ENCODE results near the gene TPD52L1. TPM values are rescaled to one million over a fixed set of nuclear protein-coding genes. Genes with fewer than 3 reads are reported as not detected.

The TPD52L1 gene
- total RNA-seq, 1 donor from 2014 or later: 67.3 TPM

DNA sequence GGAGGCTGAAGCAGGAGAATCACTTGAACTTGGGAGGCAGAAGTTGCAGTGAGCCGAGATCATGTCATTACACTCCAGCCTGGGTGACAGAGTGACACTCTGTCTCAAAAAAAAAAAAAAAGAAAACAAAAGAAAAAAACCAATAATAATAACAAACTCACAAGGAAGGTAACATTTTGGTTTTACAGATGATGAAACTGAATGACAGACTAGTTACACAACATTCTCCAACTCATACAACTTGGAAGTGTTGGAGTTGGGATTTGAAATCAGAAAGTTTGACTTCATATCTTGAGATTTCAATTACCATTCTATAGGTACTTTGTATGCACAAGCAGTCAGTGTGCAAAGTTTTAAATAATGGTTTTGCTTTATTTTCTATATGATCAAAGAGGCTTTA is 10.2 kb downstream of the TPD52L1 start:
- no peak overlapping the region for H3K4me3 ChIP-seq (ENCODE audit: low read depth, low read length)
- no peak for DNase-seq (ENCODE audit: low read depth)
- TF ChIP-seq, protein P1, sequence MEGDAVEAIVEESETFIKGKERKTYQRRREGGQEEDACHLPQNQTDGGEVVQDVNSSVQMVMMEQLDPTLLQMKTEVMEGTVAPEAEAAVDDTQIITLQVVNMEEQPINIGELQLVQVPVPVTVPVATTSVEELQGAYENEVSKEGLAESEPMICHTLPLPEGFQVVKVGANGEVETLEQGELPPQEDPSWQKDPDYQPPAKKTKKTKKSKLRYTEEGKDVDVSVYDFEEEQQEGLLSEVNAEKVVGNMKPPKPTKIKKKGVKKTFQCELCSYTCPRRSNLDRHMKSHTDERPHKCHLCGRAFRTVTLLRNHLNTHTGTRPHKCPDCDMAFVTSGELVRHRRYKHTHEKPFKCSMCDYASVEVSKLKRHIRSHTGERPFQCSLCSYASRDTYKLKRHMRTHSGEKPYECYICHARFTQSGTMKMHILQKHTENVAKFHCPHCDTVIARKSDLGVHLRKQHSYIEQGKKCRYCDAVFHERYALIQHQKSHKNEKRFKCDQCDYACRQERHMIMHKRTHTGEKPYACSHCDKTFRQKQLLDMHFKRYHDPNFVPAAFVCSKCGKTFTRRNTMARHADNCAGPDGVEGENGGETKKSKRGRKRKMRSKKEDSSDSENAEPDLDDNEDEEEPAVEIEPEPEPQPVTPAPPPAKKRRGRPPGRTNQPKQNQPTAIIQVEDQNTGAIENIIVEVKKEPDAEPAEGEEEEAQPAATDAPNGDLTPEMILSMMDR (conservative IDR thresholded peaks at IDR 0.05; ENCODE audit: low read depth, low read length): no peak

DNA sequence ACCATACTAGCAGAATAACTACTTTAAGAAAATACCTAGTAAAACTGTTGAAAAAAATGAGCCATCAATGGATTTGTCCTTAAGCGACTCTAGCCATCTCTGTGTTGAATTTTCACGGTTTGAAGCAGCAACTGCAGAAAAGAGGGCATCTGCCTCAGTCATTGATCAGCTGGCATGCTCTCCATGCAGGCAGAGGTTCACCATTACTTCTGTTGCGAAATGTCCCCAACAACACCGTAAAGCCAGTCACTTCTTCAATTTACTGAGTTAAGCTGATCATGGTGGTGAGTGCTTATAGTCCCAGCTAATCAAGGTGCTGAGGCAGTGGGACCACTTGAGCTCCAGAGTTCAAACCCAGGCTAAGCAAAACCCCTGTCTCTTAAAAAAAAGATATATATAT is 11.1 kb downstream of the TPD52L1 start:
- DNase-seq (ENCODE audit: low read depth): no peak
- no peak overlapping the region for H3K4me3 ChIP-seq (ENCODE audit: low read depth, low read length)
- TF ChIP-seq, protein P1 (conservative IDR thresholded peaks at IDR 0.05; ENCODE audit: low read depth, low read length): no peak

GRCh38 chr6:125165256-125165655 is 11.7 kb downstream of the TPD52L1 start:
- TF ChIP-seq, protein P1 (conservative IDR thresholded peaks at IDR 0.05; ENCODE audit: low read depth, low read length): no peak
- no peak for DNase-seq (ENCODE audit: low read depth)
- no peak overlapping the region for H3K4me3 ChIP-seq (ENCODE audit: low read depth, low read length)

DNA sequence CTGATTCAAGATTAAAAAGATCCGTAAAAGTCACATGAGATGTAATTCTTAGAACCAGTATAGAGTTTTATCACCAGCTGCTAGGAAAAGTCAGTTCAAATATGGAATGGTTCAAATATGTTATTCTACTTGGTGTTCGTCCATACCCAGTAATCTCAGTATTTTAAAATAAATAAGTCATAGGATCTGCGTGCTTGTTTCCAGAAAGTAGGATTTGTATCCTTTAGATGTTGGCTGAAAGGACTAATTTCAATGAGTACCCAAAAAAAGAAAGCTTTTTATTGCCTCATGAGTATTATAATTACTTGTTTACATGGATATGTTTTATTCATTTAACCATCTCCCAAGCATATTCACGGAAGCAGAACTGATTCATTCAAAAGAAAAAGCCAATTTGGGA is 12.2 kb downstream of the TPD52L1 start:
- DNase-seq (ENCODE audit: low read depth): no peak
- no peak overlapping the region for H3K4me3 ChIP-seq (ENCODE audit: low read depth, low read length)

DNA sequence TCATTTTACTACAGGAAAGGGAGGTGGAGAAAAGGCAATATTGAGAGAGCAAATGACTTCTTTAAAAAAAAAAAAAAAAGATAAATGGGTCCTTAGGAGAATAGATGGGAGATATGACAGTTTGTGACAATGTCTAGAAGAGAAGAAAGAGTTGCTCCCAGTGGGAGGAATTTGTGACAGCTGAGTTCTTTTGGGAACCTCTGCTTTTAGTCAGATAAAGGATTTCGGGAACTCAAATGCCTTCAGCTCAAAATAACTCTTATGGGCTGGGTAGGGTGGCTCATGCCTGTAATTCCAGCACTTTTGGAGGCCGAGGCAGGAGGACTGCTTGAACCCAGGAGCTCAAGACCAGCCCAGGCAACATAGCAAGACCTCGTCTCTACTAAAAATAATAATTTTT is 13.1 kb downstream of the TPD52L1 start:
- no peak overlapping the region for H3K4me3 ChIP-seq (ENCODE audit: low read depth, low read length)
- TF ChIP-seq, protein P1 (conservative IDR thresholded peaks at IDR 0.05; ENCODE audit: low read depth, low read length): no peak
- no peak for DNase-seq (ENCODE audit: low read depth)

More for the DNA sequence above, 12.2 kb downstream of the TPD52L1 start:
- TF ChIP-seq, protein P1 (conservative IDR thresholded peaks at IDR 0.05; ENCODE audit: low read depth, low read length): no peak

- H3K4me3 ChIP-seq (ENCODE audit: low read depth, low read length): no peak overlapping the region
- DNase-seq (ENCODE audit: low read depth): no peak
- TF ChIP-seq, protein P1 (conservative IDR thresholded peaks at IDR 0.05; ENCODE audit: low read depth, low read length): no peak
Observed at GRCh38 chr6:125167579-125167978, 14.0 kb downstream of the TPD52L1 start.

- no peak overlapping the region for H3K4me3 ChIP-seq (ENCODE audit: low read depth, low read length)
- DNase-seq (ENCODE audit: low read depth): no peak
- TF ChIP-seq, protein P1 (conservative IDR thresholded peaks at IDR 0.05; ENCODE audit: low read depth, low read length): no peak
Observed at GRCh38 chr6:125169058-125169457, 15.5 kb downstream of the TPD52L1 start.
